GM19468 (cell line): Measurements from ENCODE around the gene ZNF469.

Source experiments
- ATAC-seq: cut with Tn5 transposase; IDR thresholded peaks from one replicate; pipeline ENCODE4 v1.9.1; 2021; ENCODE audit warnings: mild to moderate bottlenecking, moderate library complexity, moderate number of reproducible peaks; ENCODE audit not compliant: unreplicated experiment; ENCODE audit errors: extremely low read depth

ZNF469 gene

GRCh38 chr16:88387941-88388627 is 5.3 kb downstream of the ZNF469 start:
- ATAC-seq: no peak

GRCh38 chr16:88389191-88389590 is 6.4 kb downstream of the ZNF469 start:
- no peak for ATAC-seq

- ATAC-seq: no peak
These were observed 6.9 kb downstream of the ZNF469 start for GRCh38 chr16:88389621-88390160.

- ATAC-seq: no peak
These were observed 7.5 kb downstream of the ZNF469 start for GRCh38 chr16:88390265-88390664.

GRCh38 chr16:88390735-88391134 is 8.0 kb downstream of the ZNF469 start:
- no peak for ATAC-seq

- ATAC-seq: no peak
These were observed 8.5 kb downstream of the ZNF469 start for GRCh38 chr16:88391144-88391850.

- ATAC-seq: no peak
These were observed 9.4 kb downstream of the ZNF469 start for GRCh38 chr16:88392111-88392510.

GRCh38 chr16:88392616-88393015 is 9.9 kb downstream of the ZNF469 start:
- ATAC-seq: no peak

- ATAC-seq: no peak
These were observed 10.3 kb downstream of the ZNF469 start for GRCh38 chr16:88393034-88393433.

- no peak for ATAC-seq
These were observed 10.8 kb downstream of the ZNF469 start for GRCh38 chr16:88393571-88393970.

GRCh38 chr16:88394426-88394825 is 11.7 kb downstream of the ZNF469 start:
- no peak for ATAC-seq

- no peak for ATAC-seq
These were observed 13.2 kb downstream of the ZNF469 start for GRCh38 chr16:88395669-88396584.

GRCh38 chr16:88398170-88398873 is 15.6 kb downstream of the ZNF469 start:
- no peak for ATAC-seq

GRCh38 chr16:88398874-88399178 is 16.1 kb downstream of the ZNF469 start:
- no peak for ATAC-seq

GRCh38 chr16:88400186-88400585 is 17.4 kb downstream of the ZNF469 start:
- ATAC-seq: no peak

GRCh38 chr16:88401604-88402246 is 19.0 kb downstream of the ZNF469 start:
- ATAC-seq: no peak

GRCh38 chr16:88402551-88403240 is 19.9 kb downstream of the ZNF469 start:
- ATAC-seq: no peak

GRCh38 chr16:88403794-88404581 is 21.2 kb downstream of the ZNF469 start:
- no peak for ATAC-seq
